GM12878 (cell line): ENCODE data around the gene ABCF3. TPM values are rescaled to one million over a fixed set of nuclear protein-coding genes. Genes with fewer than 3 reads are reported as not detected.
A peak's percentile ranks its signal among the peaks of the same experiment; 100 is the strongest.

Source experiments
- ATF7 ChIP-seq: fragments of 450-650 bp; IDR thresholded peaks from 2 replicates; pipeline ENCODE4 v1.6.1; 2016; ENCODE audit warnings: low read depth, mild to moderate bottlenecking
- BACH1 ChIP-seq: fragments of 450-650 bp; IDR thresholded peaks from 2 replicates; pipeline ENCODE4 v1.6.1; 2017; ENCODE audit warnings: mild to moderate bottlenecking, borderline replicate concordance
- JUNB ChIP-seq: IDR thresholded peaks from 2 replicates; pipeline ENCODE4 v1.6.1; 2016; ENCODE audit warnings: antibody characterized with exemption, mild to moderate bottlenecking
- JUND ChIP-seq: IDR thresholded peaks from 2 replicates; pipeline ENCODE4 v1.6.1; 2012; ENCODE audit warnings: low read depth, mild to moderate bottlenecking, low read length, improper control_type of control experiment, moderate library complexity
- LARP7 ChIP-seq: fragments of 450-650 bp; IDR thresholded peaks from 2 replicates; pipeline ENCODE4 v1.6.1; 2017; ENCODE audit warnings: mild to moderate bottlenecking
- MXI1 ChIP-seq: fragments of 150-350 bp; IDR thresholded peaks from 2 replicates; pipeline ENCODE4 v1.6.1; 2011; ENCODE audit warnings: low read depth, mild to moderate bottlenecking, inconsistent platforms, low read length, improper control_type of control experiment
- NBN ChIP-seq: fragments of 450-650 bp; IDR thresholded peaks from 2 replicates; pipeline ENCODE4 v1.6.1; 2016
- NFXL1 ChIP-seq: fragments of 450-650 bp; IDR thresholded peaks from 2 replicates; pipeline ENCODE4 v1.6.1; 2017; ENCODE audit warnings: antibody characterized with exemption, mild to moderate bottlenecking, borderline replicate concordance
- PAX8 ChIP-seq: fragments of 450-650 bp; IDR thresholded peaks from 2 replicates; pipeline ENCODE4 v1.6.1; 2017; ENCODE audit warnings: mild to moderate bottlenecking, moderate library complexity
- PML ChIP-seq: IDR thresholded peaks from 2 replicates; pipeline ENCODE4 v1.6.1; 2012; ENCODE audit warnings: low read length, inconsistent platforms
- SIN3A ChIP-seq: IDR thresholded peaks from 2 replicates; pipeline ENCODE4 v1.6.1; 2012; ENCODE audit warnings: low read depth, low read length, improper control_type of control experiment
- polyA plus RNA-seq, 11 experiments: library from polyadenylated mRNA; depleted of rRNA in 4 of 11; unstranded in 6 of 11; stranded (reverse) in 5 of 11; fragments of >200 nt; fragmentation: Nextera tagmentation in 4 of 11; fragmentation: Illumina TruSeq in 1 of 11; extraction: Ambion mirVana in 4 of 11; extraction: Trizol in 1 of 11; gene quantifications; 1 replicate in 1 of 11; 2 replicates in 10 of 11; pipeline versions ENCODE4 v1.2.1 to v1.2.3, GENCODE V29; 2011 to 2016; ENCODE audit warnings: inconsistent platforms in 2 of 11, missing spikeins in 2 of 11, low read depth in 1 of 11
- total RNA-seq, 4 experiments: library from RNA; depleted of rRNA in 3 of 4; stranded (reverse); fragments of >200 nt in 3 of 4; fragmentation: Illumina TruSeq in 1 of 4; extraction: Trizol in 1 of 4; gene quantifications; 2 replicates each; pipeline versions ENCODE4 v1.2.1 to v1.2.3, GENCODE V29; 2013 to 2021
- TF ChIP-seq, protein P1 (sequence below): fragments of 450-650 bp; IDR thresholded peaks from 2 replicates; pipeline ENCODE4 v1.6.1; 2014; ENCODE audit warnings: mild to moderate bottlenecking
- TF ChIP-seq, protein P2 (sequence below): fragments of 450-650 bp; IDR thresholded peaks from 2 replicates; pipeline ENCODE4 v1.6.1; 2017; ENCODE audit warnings: low read depth, mild to moderate bottlenecking, moderate library complexity
- TF ChIP-seq, protein P3 (sequence below): fragments of 450-650 bp; conservative IDR thresholded peaks from 2 replicates; pipeline ENCODE4 v1.6.1; 2017; ENCODE audit warnings: mild to moderate bottlenecking, moderate library complexity
- TF ChIP-seq, protein P4 (sequence below): IDR thresholded peaks from 2 replicates; pipeline ENCODE4 v1.6.1; 2012; ENCODE audit warnings: low read length, inconsistent platforms
- TF ChIP-seq, protein P5 (sequence below): fragments of 450-650 bp; IDR thresholded peaks from 2 replicates; pipeline ENCODE4 v1.6.1; 2017; ENCODE audit warnings: mild to moderate bottlenecking, moderate library complexity
- TF ChIP-seq, protein P6 (sequence below): fragments of 450-650 bp; IDR thresholded peaks from 2 replicates; pipeline ENCODE4 v1.6.1; 2016; ENCODE audit warnings: mild to moderate bottlenecking

Gene ABCF3
- total and polyA plus RNA-seq, 10 of the 15 experiments (the other 5 are each of a cell fraction or from before 2014, with no cell fraction given), result 6.1 to 71.3 (median 46.9) TPM

DNA sequence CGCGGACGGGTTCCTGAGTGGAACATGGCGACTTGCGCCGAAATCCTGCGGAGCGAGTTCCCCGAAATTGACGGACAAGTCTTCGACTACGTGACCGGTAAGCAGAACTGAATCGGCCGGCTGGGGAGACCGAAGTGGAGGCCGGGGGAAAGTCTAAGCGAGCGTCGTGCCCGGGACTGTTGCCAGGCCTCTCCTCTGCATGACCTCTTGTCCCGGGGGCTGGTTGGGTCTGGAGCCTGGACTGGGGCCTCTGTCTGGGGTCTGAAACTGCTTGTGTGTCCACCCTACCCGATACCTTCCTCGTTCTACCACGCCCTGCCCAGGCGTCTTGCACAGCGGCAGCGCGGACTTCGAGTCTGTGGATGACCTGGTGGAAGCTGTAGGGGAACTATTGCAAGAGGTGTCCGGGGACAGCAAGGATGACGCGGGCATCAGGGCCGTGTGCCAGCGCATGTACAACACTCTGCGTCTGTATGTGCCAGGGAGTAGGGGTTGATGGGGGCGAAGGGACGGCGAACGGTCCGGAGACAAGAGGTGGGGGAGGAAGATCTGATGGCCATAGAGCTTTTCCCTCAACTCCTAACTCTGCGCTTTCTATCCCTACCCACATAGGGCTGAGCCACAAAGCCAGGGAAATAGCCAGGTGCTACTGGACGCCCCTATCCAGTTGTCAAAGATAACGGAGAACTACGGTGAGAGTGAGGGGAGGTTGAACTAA lies at the start of gene ABCF3 (continued):
- no peak for TF ChIP-seq JUND
- TF ChIP-seq PAX8, result no peak
- no peak for TF ChIP-seq JUNB
- TF ChIP-seq, protein P1, sequence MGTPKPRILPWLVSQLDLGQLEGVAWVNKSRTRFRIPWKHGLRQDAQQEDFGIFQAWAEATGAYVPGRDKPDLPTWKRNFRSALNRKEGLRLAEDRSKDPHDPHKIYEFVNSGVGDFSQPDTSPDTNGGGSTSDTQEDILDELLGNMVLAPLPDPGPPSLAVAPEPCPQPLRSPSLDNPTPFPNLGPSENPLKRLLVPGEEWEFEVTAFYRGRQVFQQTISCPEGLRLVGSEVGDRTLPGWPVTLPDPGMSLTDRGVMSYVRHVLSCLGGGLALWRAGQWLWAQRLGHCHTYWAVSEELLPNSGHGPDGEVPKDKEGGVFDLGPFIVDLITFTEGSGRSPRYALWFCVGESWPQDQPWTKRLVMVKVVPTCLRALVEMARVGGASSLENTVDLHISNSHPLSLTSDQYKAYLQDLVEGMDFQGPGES, result no peak
- TF ChIP-seq, protein P2, sequence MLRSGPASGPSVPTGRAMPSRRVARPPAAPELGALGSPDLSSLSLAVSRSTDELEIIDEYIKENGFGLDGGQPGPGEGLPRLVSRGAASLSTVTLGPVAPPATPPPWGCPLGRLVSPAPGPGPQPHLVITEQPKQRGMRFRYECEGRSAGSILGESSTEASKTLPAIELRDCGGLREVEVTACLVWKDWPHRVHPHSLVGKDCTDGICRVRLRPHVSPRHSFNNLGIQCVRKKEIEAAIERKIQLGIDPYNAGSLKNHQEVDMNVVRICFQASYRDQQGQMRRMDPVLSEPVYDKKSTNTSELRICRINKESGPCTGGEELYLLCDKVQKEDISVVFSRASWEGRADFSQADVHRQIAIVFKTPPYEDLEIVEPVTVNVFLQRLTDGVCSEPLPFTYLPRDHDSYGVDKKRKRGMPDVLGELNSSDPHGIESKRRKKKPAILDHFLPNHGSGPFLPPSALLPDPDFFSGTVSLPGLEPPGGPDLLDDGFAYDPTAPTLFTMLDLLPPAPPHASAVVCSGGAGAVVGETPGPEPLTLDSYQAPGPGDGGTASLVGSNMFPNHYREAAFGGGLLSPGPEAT, result peak; percentile 80
- TF ChIP-seq, protein P3, sequence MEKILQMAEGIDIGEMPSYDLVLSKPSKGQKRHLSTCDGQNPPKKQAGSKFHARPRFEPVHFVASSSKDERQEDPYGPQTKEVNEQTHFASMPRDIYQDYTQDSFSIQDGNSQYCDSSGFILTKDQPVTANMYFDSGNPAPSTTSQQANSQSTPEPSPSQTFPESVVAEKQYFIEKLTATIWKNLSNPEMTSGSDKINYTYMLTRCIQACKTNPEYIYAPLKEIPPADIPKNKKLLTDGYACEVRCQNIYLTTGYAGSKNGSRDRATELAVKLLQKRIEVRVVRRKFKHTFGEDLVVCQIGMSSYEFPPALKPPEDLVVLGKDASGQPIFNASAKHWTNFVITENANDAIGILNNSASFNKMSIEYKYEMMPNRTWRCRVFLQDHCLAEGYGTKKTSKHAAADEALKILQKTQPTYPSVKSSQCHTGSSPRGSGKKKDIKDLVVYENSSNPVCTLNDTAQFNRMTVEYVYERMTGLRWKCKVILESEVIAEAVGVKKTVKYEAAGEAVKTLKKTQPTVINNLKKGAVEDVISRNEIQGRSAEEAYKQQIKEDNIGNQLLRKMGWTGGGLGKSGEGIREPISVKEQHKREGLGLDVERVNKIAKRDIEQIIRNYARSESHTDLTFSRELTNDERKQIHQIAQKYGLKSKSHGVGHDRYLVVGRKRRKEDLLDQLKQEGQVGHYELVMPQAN, result peak; percentile 78
- TF ChIP-seq SIN3A, result no peak; the same call in 1 of the 2 replicates
- TF ChIP-seq LARP7, result peak; percentile 63; the same call in 1 of the 2 replicates
- TF ChIP-seq, protein P4, sequence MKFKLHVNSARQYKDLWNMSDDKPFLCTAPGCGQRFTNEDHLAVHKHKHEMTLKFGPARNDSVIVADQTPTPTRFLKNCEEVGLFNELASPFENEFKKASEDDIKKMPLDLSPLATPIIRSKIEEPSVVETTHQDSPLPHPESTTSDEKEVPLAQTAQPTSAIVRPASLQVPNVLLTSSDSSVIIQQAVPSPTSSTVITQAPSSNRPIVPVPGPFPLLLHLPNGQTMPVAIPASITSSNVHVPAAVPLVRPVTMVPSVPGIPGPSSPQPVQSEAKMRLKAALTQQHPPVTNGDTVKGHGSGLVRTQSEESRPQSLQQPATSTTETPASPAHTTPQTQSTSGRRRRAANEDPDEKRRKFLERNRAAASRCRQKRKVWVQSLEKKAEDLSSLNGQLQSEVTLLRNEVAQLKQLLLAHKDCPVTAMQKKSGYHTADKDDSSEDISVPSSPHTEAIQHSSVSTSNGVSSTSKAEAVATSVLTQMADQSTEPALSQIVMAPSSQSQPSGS, result no peak
- TF ChIP-seq PML, result peak; percentile 47; the same call in 1 of the 2 replicates
- TF ChIP-seq, protein P5, sequence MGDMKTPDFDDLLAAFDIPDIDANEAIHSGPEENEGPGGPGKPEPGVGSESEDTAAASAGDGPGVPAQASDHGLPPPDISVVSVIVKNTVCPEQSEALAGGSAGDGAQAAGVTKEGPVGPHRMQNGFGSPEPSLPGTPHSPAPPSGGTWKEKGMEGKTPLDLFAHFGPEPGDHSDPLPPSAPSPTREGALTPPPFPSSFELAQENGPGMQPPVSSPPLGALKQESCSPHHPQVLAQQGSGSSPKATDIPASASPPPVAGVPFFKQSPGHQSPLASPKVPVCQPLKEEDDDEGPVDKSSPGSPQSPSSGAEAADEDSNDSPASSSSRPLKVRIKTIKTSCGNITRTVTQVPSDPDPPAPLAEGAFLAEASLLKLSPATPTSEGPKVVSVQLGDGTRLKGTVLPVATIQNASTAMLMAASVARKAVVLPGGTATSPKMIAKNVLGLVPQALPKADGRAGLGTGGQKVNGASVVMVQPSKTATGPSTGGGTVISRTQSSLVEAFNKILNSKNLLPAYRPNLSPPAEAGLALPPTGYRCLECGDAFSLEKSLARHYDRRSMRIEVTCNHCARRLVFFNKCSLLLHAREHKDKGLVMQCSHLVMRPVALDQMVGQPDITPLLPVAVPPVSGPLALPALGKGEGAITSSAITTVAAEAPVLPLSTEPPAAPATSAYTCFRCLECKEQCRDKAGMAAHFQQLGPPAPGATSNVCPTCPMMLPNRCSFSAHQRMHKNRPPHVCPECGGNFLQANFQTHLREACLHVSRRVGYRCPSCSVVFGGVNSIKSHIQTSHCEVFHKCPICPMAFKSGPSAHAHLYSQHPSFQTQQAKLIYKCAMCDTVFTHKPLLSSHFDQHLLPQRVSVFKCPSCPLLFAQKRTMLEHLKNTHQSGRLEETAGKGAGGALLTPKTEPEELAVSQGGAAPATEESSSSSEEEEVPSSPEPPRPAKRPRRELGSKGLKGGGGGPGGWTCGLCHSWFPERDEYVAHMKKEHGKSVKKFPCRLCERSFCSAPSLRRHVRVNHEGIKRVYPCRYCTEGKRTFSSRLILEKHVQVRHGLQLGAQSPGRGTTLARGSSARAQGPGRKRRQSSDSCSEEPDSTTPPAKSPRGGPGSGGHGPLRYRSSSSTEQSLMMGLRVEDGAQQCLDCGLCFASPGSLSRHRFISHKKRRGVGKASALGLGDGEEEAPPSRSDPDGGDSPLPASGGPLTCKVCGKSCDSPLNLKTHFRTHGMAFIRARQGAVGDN, result no peak
- TF ChIP-seq MXI1, result no peak
- TF ChIP-seq BACH1, result peak; percentile 37; the same call in 1 of the 2 replicates
- 0 out of 2 replicates have a peak, but pooled peaks have one; percentile 42 for TF ChIP-seq NBN
- no peak for TF ChIP-seq NFXL1
- no peak for TF ChIP-seq ATF7
- TF ChIP-seq, protein P6, sequence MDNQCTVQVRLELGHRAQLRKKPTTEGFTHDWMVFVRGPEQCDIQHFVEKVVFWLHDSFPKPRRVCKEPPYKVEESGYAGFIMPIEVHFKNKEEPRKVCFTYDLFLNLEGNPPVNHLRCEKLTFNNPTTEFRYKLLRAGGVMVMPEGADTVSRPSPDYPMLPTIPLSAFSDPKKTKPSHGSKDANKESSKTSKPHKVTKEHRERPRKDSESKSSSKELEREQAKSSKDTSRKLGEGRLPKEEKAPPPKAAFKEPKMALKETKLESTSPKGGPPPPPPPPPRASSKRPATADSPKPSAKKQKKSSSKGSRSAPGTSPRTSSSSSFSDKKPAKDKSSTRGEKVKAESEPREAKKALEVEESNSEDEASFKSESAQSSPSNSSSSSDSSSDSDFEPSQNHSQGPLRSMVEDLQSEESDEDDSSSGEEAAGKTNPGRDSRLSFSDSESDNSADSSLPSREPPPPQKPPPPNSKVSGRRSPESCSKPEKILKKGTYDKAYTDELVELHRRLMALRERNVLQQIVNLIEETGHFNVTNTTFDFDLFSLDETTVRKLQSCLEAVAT, result no peak
